Suprapubic skin (tissue), 3 donors: ENCODE results near the gene ADK.

ENCODE experiments used
- CTCF ChIP-seq, 2 donors: fragments of 200-600 bp in 1 of 2; fragments of 450-650 bp in 1 of 2; sonication (generic) in 1 of 2; IDR thresholded peaks; one replicate each; pipeline ENCODE4 v1.5.1; 2016 to 2019; ENCODE audit warnings: antibody characterized with exemption in 2 of 2, mild to moderate bottlenecking in 1 of 2, moderate library complexity in 1 of 2
- POLR2AphosphoS5 ChIP-seq, 3 donors: sonication (generic); formaldehyde crosslinking; IDR thresholded peaks; one replicate each; pipeline ENCODE4 v1.6.1; 2017; ENCODE audit warnings: antibody characterized with exemption in 3 of 3

GRCh38 chr10:74502963-74503608 is 352.1 kb downstream of the ADK start:
- TF ChIP-seq POLR2AphosphoS5 (IDR thresholded peaks at IDR 0.05) (no peak), CTCF (IDR thresholded peaks at IDR 0.05) (no peak)
